D721Med (cell line): ENCODE data around the gene ATOX1.

Experiments
- DNase-seq: peaks from one replicate; pipeline ENCODE4 v3.0.0; 2011; ENCODE audit warnings: low spot score; ENCODE audit not compliant: insufficient read length
- FAIRE-seq: peaks from 2 replicates; lab custom pipeline; 2011; peaks lifted over from hg19 to GRCh38; lab: Jason Lieb, UNC
- CTCF ChIP-seq: IDR thresholded peaks from 2 replicates; pipeline ENCODE4 v1.5.1; 2012; ENCODE audit warnings: mild to moderate bottlenecking, control low read depth; ENCODE audit not compliant: insufficient read depth; ENCODE audit errors: missing control alignments

Gene ATOX1

GRCh38 chr5:151708126-151708525 lies 50.3 kb downstream of the ATOX1 start:
- no peak for FAIRE-seq
- DNase-seq = no peak
- TF ChIP-seq CTCF = no peak

- no peak for FAIRE-seq
- DNase-seq = no peak
- no peak for TF ChIP-seq CTCF
These were observed 50.9 kb downstream of the ATOX1 start for GRCh38 chr5:151707567-151707966.

DNA sequence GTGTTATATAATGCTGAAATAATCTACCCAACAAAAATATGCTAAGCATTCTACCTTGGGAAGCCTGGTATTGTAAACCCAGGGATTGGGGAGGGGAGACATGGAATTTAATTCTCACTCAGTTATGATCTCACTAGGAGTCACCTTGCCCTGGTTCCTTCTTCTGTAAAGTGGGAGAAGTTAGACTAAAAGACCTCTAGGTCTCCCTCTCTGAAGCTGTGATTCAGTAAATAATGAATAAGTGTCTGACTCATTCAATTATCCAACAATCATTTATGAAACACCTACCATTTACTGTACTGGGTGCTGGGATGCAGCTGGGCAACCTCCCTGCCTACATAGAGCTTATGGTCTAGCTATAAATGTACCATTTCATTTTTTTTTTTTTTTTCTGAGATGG lies 51.5 kb downstream of the ATOX1 start:
- DNase-seq (no peak), FAIRE-seq (no peak)
- TF ChIP-seq CTCF = no peak

GRCh38 chr5:151703780-151704179 lies 54.7 kb downstream of the ATOX1 start:
- no peak for FAIRE-seq
- no peak for TF ChIP-seq CTCF
- no peak for DNase-seq

- no peak for DNase-seq
- no peak for TF ChIP-seq CTCF
- FAIRE-seq = no peak
These were observed 55.2 kb downstream of the ATOX1 start for GRCh38 chr5:151703227-151703626.

DNA sequence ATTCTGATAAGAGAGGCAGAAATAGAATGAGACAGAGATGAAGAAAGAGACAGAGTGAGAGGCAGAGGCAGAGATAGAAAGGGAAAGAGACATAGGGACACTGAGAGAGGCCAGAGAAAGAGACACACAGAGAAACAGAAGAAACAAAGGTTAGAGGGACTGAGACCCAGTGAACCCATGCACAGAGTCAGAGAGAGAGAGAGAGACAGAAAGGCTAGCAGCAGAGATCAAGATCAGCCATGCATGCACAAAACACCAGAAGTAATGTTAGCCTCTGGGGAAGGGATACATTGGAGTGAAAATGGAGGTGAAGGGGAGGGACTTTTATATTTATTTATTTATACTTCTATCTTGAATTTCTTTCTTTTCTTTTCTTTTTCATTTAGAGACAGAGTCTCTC lies 57.6 kb downstream of the ATOX1 start:
- FAIRE-seq (no peak), DNase-seq (no peak)
- TF ChIP-seq CTCF = no peak

DNA sequence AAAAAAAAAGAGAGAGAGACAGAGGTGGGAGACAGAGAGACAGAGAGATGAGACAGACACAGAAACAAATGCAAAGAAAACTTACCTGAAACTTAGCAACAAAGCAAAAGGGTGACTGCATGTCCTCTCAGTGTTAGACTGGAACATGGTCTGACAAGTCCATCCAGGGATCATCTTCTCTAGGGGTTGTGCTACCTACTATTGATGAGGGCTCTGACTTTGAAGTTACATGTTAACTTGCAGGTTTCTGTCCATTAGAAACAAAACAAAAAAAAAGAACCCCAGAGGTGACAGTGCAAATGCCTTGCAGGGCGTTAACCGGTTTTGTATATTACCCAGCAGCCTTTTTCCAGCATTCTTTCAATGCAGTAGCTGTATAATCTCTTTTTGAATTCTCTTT lies 58.1 kb downstream of the ATOX1 start:
- DNase-seq (no peak), FAIRE-seq (no peak)

More for the DNA sequence above, 58.1 kb downstream of the ATOX1 start:
- TF ChIP-seq CTCF = no peak
